ENCODE data around the gene SCARB2. TPM values are rescaled to one million over a fixed set of nuclear protein-coding genes. Genes with fewer than 3 reads are reported as not detected.

The SCARB2 gene
- polyA plus RNA-seq, 1 donor (not counting 4 experiments of a cell fraction or from before 2014, with no cell fraction given) = 72.2 TPM

DNA sequence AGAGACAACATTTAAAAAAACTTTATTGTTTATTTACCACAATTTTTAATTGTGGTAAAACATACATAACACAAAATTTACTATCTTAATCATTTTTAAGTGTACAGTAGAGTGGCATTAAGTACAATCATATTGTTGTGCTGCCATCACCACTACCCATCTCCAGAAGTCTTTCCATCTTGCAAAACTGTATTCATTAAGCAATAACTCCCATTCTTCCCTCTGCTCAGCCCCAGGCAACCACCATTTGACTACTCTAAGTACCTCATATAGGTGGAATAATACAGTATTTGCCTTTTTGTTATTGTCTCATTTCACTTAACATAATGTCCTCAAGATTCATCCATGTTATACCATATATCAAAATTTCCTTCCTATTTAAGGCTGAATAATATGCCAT, 25.1 kb upstream of the SCARB2 start:
- Histone ChIP-seq H3K9me3 (ENCODE audit: control insufficient read depth, low read depth, low read length) (peaks cover 4% of the 10 kb centered on the region), H3K9me1 (ENCODE audit: control insufficient read depth, extremely low read depth, insufficient read depth, low read length) (no peaks in the 10 kb centered on the region), H3K4me3 (ENCODE audit: control insufficient read depth in 2 of 3, extremely low read depth in 1 of 3, insufficient read depth in 2 of 3, low read depth in 1 of 3, low read length in 3 of 3) (no peak overlapping the region), H3K36me3 (ENCODE audit: control insufficient read depth in 2 of 2, extremely low read depth in 1 of 2, insufficient read depth in 2 of 2, low read length in 2 of 2) (no peaks in the 10 kb centered on the region), H3K79me2 (ENCODE audit: control insufficient read depth, insufficient read depth, low read length) (peaks cover 6% of the 10 kb centered on the region), H3K9ac (ENCODE audit: control insufficient read depth, extremely low read depth, insufficient read depth, low read length) (no peak overlapping the region), H3K27ac (ENCODE audit: control insufficient read depth, insufficient read depth, low read length) (no peak overlapping the region), H4K20me1 (ENCODE audit: control insufficient read depth, extremely low read depth, insufficient read depth, low read length) (no peaks in the 10 kb centered on the region), H3K27me3 (ENCODE audit: control insufficient read depth, extremely low read depth, insufficient read depth, low read length) (peaks cover 2% of the 10 kb centered on the region), H3K4me2 (ENCODE audit: control insufficient read depth, extremely low read depth, insufficient read depth, low read depth, low read length) (no peak overlapping the region), H2AFZ (ENCODE audit: control insufficient read depth, low read length) (no peak overlapping the region), H3K4me1 (ENCODE audit: control insufficient read depth, extremely low read depth, insufficient read depth, low read length) (peaks cover 13% of the 10 kb centered on the region)
- no peak for DNase-seq (ENCODE audit: low read depth, low spot score)
- TF ChIP-seq, protein P1, sequence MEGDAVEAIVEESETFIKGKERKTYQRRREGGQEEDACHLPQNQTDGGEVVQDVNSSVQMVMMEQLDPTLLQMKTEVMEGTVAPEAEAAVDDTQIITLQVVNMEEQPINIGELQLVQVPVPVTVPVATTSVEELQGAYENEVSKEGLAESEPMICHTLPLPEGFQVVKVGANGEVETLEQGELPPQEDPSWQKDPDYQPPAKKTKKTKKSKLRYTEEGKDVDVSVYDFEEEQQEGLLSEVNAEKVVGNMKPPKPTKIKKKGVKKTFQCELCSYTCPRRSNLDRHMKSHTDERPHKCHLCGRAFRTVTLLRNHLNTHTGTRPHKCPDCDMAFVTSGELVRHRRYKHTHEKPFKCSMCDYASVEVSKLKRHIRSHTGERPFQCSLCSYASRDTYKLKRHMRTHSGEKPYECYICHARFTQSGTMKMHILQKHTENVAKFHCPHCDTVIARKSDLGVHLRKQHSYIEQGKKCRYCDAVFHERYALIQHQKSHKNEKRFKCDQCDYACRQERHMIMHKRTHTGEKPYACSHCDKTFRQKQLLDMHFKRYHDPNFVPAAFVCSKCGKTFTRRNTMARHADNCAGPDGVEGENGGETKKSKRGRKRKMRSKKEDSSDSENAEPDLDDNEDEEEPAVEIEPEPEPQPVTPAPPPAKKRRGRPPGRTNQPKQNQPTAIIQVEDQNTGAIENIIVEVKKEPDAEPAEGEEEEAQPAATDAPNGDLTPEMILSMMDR (optimal IDR thresholded peaks at IDR 0.05 in 1 of 3, IDR thresholded peaks at IDR 0.05 in 1 of 3, conservative IDR thresholded peaks at IDR 0.05 in 1 of 3; ENCODE audit: extremely low read depth in 1 of 3, insufficient read depth in 2 of 3, low read length in 3 of 3) = no peak
- no peak for TF ChIP-seq EZH2 (IDR thresholded peaks at IDR 0.05; ENCODE audit: low read length)
- dilution Hi-C loops (cut with MboI; ENCODE audit: extremely low pct_ligation_motif_present, low sequenced_read_pairs) = no loop called here
- FAIRE-seq = no peak

DNA sequence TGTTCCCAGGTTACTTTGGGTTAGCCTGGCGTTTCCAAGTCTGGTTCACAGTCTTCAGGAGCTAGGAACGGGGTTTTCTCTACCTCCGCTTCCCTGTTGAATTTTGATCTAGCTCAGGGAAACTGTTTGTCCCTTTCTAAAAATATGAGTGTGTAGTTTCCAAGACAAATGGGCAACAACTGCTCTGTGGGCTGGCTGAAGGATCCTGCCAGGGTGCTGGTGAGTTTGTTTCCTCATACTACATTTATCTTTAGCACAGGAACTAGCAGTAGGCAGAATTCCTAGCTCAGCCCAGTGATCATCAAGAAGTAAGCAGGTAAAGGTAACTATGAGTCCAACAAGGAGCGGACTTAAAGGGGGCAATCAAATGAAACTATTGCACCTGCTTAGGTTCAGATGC, 24.6 kb upstream of the SCARB2 start:
- H3K9me3 ChIP-seq (ENCODE audit: control insufficient read depth, low read depth, low read length) = peaks cover 4% of the 10 kb centered on the region
- H3K4me3 ChIP-seq (ENCODE audit: control insufficient read depth in 2 of 3, extremely low read depth in 1 of 3, insufficient read depth in 2 of 3, low read depth in 1 of 3, low read length in 3 of 3) = no peak overlapping the region
- no peaks in the 10 kb centered on the region for H4K20me1 ChIP-seq (ENCODE audit: control insufficient read depth, extremely low read depth, insufficient read depth, low read length)
- H3K27me3 ChIP-seq (ENCODE audit: control insufficient read depth, extremely low read depth, insufficient read depth, low read length) = peaks cover 2% of the 10 kb centered on the region
- no peak overlapping the region for H3K9ac ChIP-seq (ENCODE audit: control insufficient read depth, extremely low read depth, insufficient read depth, low read length)
- DNase-seq (ENCODE audit: low read depth, low spot score) (no peak), FAIRE-seq (no peak)
- no peak overlapping the region for H3K4me2 ChIP-seq (ENCODE audit: control insufficient read depth, extremely low read depth, insufficient read depth, low read depth, low read length)
- no peak overlapping the region for H2AFZ ChIP-seq (ENCODE audit: control insufficient read depth, low read length)
- dilution Hi-C loops (cut with MboI; ENCODE audit: extremely low pct_ligation_motif_present, low sequenced_read_pairs) = no loop called here
- TF ChIP-seq, protein P1 (optimal IDR thresholded peaks at IDR 0.05 in 1 of 3, IDR thresholded peaks at IDR 0.05 in 1 of 3, conservative IDR thresholded peaks at IDR 0.05 in 1 of 3; ENCODE audit: extremely low read depth in 1 of 3, insufficient read depth in 2 of 3, low read length in 3 of 3) = no peak
- TF ChIP-seq EZH2 (IDR thresholded peaks at IDR 0.05; ENCODE audit: low read length) = no peak
- peaks cover 13% of the 10 kb centered on the region for H3K4me1 ChIP-seq (ENCODE audit: control insufficient read depth, extremely low read depth, insufficient read depth, low read length)
- H3K27ac ChIP-seq (ENCODE audit: control insufficient read depth, insufficient read depth, low read length) = no peak overlapping the region
- no peaks in the 10 kb centered on the region for H3K36me3 ChIP-seq (ENCODE audit: control insufficient read depth in 2 of 2, extremely low read depth in 1 of 2, insufficient read depth in 2 of 2, low read length in 2 of 2)
- H3K79me2 ChIP-seq (ENCODE audit: control insufficient read depth, insufficient read depth, low read length) = peaks cover 11% of the 10 kb centered on the region
- H3K9me1 ChIP-seq (ENCODE audit: control insufficient read depth, extremely low read depth, insufficient read depth, low read length) = no peaks in the 10 kb centered on the region

Data from keratinocyte (primary cell).